HG03378 (cell line): ENCODE results near the gene EIF5.

Experiments
- ATAC-seq: cut with Tn5 transposase; IDR thresholded peaks from one replicate; pipeline ENCODE4 v1.9.1; 2021; ENCODE audit warnings: mild to moderate bottlenecking, moderate library complexity; ENCODE audit not compliant: unreplicated experiment

Gene EIF5

DNA sequence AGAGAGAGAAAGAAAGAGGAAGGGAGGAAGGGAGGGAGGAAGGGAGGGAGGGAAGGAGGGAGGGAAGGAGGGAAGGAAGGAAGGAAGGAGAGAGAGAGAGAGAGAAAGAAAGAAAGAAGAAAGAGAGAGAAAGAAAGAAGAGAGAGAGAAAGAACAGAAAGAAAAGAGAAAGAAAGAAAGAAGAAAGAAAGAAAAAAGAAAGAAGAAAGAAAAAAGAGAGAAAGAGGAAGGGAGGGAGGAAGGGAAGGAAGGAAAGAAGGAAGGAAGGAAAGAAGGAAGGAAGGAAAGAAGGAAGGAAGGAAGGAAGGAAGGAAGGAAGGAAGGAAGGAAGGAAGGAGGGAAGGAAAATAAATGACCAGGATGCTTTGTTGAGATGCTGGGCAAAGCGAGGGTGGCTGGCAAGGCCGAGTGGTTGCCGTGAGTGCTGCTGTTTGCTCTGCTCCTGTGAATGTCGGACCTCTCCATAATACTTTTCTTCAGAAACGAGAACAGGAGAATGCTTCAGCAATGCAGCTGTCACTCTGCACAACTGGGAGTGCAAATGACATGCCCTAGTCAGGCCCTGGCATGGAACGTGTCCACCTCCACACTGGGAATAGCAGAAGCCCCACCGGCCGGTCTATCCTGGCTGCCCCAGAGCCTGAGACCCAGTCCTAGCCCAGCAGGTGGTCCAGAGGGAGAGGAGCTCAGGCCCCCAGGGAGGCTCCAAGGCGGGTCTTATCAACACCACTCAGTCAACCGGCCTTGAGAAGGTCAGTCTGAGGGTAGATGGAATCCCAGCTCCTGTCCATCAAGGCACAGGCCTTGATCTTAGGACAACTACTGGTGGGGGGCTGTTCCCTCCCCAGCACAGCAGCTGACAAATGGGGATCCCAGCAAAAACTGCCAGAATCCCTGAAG lies 25.1 kb upstream of the EIF5 start:
- ATAC-seq = no peak

DNA sequence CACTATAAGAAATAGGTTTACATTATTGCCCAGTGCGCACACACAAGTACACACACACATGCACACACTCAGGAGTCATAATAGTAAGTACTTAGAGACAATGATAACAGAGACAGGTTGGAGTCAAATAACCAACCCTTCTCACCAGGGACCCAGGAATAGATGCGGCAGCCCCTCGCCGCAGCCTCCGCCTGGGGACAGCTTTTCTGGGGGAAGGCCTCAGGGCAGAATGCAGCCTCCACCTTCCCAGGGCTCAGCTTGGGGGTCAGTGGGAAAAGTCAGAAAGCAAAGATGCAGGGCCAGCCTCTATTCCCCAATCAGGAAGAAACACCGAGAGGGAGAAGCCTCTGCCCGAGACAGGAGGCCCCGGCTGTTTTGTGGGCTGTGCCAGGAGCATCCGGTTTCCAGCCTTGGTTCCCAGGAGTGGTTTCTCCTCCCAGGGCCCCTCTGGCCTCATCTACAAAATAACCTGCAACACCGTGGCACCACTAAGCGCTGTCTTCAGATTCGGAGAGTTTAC lies 23.4 kb upstream of the EIF5 start:
- ATAC-seq = no peak

DNA sequence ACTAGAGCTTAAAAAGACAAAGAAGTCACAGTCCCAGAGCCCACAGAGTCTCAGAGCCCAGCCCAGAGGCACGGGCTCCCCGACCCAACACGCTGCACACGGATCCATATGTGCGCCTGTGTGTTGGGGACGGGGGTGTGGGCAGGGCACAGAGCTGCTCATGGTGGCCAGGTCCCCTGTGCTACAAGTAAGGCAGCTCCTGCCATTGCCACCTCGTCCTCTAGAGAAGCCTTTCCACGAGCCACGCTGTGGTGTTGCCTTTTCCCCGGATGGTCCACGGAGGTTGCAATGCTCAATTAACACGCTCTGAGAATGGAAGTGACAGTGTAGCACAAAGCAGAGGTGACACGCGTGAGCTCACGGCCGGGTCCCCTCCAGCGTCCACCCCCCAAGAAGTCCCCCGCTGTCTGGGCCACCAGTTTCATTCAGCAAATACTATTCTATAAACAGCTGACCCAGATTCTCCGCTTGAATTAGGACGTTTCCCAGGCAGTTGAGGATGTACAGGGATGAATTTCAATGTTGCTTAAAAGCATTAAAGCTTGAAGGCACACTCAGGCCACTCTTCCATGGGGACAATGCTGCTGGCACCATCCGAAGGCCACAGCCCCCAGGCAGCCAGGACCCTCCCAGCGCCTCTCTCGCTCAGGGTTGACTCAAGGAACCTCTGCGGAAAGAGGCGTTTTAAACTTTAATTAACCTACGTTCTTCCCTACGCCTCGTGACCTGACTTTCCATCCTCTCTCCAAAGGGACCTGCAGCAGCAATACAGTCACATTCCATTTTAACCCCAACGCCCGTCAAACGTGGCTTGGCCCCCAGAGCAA lies 22.7 kb upstream of the EIF5 start:
- ATAC-seq = no peak

DNA sequence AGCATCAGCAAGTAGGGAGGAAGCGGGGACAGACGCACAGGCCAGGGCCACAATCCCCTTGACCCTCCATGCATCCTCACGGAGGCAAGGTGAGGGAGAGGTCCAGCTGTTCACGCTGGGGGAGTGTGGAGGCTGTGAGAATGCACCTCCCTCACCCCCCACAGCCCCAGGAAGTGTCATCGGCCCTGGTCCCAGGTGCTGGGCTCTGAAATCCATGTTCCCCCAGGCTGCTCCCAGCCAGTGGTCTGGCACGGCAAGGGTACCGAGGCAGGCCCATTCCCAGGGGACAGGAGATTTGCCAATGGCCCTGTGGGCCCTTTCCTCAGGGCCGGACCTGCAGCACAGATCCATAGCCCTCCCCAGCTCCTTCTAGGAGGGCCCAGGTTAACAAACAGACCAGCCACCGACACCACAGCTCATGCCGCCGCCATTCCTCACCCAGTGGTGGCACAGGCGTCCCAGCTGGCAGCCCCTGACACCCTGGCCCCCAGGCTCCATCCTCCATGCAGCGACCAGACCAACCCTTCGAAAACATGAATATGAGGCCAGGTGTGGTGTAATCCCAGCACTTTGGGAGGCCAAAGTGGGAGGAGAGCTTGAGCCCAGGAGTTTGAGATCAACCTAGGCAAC lies 21.9 kb upstream of the EIF5 start:
- no peak for ATAC-seq

DNA sequence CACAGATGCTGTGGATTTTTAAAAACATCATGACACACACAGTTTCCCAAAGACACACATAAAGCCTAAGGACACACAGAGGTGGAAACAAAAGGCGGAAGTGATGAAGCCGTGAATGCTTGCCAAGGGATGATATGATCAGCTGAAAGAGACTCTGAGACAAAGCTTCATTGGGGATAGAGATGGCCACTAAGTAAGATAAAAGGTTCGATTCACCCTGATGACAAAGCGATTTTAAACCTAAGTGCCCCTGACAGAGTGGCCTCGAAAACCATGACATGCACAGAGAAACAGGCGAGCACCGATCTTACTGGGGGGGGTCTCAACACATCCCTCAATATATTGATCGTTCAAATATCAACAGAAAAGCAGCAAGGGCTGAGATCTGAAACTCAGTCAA lies 20.3 kb upstream of the EIF5 start:
- no peak for ATAC-seq

DNA sequence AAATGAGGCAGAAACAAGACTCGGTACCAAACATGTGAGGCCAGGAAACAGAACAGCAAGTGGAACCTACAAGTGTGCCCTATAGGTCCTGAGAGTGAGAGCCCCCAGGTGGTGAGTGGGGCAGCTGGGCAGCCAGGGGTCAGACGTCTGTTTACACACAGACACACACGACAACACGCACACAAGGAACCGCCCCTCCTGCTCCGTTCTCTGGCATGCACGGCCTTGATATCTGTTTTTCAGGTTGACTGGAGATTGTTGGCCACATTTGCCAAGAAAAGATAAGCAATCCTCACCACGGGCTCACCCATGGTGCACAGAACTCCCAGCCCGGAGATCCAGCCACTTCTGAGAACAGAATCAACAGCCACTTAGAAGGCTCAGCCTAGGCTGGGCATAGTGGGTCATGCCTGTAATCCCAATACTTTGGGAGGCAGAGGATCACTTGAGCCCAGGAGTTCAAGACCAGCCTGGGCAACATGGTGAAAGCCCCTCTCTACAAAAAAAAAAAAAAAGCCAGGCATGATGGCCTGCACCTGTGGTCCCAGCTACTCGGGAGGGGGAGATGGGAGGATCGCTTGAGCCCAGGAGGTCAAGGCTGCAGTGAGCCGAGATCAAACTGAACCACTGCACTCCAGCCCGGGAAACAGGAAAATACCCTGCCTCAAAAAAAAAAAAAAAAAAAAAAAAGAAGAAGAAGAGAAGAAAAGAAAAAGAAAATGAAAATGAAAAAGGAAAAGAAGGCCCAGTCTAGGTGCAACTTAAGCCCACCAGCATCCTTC lies 19.4 kb upstream of the EIF5 start:
- ATAC-seq = no peak

DNA sequence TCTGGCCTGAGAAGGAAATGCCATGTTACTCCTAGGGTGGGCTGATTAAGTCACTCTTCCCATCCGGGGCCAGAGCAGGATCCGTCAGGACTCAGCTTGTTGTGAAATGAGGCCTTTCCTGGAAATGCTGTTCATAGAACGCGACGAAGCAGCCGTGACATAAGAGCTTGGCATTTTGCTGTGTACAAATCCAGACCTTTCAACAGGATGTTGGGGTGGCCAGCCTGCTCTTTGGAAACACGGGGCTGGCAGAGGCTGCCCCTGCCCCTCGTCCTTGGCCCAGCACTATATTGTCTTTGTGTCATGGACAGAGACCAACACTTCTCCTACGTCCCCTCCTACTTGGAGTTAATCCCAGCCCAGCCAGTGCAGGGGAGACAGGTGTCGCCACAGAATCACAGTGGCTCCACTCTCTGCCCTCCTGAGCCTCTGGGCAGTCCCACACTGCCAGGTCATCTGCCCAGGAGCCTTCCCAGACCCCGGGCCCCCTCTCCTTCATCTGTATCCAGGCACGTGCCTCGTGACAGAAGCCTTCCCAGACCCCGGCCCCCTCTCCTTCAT lies 18.6 kb upstream of the EIF5 start:
- no peak for ATAC-seq

DNA sequence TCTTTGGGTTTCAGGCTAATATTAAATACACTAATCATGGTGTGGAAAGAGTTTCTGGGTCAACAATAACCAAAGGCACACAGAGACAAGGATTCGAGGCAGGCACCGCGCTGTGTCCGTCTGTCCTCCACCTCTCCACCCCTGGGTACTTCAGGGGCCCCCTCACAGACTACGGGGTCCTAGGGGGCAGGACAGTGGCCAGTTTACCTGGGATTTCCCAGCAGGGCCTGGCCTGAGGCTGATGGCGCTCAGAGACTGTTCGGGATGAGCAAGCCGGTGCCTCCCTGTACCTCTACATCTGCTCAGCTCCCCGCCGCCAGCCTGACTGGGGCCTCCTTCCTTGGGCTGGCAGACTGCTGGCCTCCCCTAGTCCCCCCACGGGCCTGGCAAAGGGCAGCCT lies 18.1 kb upstream of the EIF5 start:
- no peak for ATAC-seq

DNA sequence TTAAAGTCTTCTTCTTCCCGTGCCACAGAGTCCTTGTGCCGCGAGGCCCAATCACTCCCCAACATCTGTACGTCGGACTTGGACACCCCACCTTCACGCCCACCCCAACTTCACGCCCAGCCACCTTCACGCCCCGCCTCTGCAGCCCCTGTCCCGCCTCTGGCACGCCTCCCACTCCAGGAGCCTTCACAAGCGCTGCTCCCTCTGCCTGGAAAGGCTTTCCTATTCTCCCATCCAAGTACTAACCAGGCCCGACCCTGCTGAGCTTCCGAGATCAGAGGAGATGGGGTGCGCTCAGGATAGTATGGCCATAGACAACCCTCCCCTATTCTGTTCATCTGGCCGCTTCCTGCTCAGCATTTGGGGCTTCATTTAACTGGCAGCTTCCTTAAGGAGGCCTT lies 17.3 kb upstream of the EIF5 start:
- ATAC-seq = no peak

DNA sequence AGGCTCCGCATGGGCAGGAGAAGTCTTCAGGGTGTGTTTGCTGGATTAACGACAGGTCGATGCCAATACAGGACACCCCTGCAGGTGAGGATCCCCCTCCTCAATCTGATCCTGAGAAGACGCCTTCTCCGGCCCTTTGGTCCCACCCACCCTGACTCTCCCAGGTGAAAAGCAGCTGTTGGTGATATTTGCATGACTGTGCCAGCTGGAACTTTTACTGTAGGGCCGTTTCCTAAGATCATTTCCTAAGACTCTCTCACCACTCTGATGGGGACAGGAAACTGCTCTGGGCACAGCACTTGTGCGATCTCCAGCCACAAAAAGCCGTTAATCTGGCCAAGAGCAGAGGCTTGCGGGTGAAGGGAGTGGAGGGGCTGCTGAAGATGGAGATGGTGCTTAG lies 16.8 kb upstream of the EIF5 start:
- ATAC-seq = no peak

DNA sequence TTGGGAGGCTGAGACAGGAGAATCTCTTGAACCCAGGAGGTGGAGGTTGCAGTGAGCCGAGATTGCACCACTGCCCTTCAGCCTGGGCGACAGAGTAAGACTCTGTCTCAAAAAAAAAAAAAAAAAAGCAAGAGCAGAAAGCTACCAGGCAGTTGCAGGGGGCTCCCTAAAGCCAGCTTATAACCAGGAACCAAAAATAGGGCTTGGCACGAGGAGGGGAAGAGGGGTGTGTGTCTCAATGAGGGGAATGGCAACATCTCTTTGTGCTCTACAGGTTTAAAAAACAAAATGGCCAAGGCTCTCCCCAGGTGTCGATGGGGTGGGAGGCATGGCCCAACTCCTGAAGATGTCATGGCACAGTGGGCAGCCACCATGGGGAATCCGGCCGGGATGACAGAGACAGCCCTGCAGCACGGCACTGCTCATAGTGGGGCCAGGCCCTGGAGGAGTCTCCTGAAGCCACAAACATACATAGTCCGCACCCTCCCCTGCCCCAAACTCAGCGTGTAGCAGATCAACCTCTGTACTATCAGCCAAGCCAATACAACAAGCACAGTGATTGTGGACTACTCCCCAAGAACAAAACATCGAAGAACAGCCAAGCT lies 16.0 kb upstream of the EIF5 start:
- no peak for ATAC-seq

DNA sequence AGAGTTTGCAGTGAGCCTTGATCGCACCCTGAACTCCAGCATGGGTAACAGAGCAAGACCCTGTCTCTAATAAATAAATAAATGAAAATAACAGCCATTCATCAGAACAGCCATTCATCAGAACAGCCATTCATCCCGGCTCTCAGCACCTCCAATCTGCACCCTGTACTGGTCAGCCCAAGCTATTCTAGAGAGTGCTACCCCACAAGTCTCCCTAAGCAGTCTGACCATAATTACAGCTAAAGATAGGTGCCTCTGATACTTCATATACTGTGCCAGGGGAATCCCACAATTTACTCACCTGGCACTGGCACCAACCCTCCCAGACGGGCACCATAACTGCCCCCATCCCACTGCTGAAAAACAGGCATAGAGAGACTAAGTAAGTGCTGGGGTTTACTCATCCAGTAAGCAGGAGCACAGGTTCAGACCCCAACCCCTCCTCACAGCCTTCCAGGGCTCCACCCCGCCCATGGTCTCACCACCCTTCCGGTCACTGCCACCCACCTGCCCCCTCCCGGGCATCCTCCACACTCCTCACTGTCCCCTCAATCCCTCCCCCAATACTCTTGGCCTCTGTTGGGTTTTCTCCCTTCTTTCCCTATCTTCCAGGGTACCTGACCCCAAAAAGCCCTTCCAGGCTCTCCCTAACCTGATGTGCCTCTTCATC lies 15.2 kb upstream of the EIF5 start:
- ATAC-seq = no peak

DNA sequence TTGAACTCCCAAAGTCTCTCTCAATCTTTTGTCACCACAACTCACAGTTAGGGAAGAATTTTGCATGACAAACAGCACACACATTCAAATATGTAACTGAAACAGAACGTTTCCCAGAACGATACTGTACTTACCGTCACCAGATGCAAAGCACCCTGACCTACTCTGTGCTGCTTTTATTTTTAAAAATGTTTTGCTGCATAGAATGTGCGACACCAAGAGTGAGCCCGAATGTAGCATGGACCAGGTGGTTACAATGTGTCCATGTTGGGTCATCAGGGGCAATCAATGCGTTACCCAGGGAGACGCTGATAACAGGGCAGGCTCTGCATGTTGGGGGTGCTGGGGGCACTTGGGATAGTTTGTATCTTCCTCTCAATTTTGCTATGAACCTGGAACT lies 14.6 kb upstream of the EIF5 start:
- ATAC-seq = no peak

DNA sequence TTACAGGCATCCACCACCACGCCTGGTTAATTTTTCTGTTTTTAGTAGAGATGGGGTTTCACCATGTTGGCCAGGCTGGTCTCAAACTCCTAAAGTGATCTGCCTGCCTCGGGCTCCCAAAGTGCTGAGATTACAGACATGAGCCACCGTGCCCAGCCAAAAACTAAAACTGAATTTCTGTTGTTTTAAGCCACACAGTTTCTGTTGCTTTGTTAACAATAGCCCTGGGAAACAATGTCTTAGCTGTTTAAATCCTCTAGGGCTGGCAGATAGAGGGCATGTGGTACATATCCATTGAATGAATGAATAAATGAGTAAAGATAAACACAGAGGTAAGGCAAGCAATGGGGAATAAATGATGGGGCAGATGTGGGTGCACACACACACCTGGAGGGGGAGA lies 8.0 kb upstream of the EIF5 start:
- no peak for ATAC-seq

DNA sequence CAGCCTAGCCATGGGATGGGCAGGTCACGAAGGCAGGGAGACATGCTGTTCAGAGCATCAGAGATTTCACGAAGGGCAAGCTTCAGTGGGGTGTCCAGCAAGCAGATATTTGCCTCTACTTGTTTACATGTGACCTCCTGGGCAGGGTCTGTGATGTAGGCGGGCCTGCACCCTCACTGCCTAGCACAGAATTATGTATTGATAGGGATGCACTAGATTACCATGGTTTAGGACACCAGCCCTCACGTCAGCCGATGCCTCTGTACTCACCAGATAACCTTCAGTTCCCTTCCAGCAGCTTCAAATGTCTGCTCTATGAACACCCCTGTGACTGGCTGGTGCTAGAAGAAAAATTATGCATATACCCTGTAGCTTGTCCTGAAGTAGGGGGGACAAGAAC lies 5.1 kb upstream of the EIF5 start:
- ATAC-seq = no peak

DNA sequence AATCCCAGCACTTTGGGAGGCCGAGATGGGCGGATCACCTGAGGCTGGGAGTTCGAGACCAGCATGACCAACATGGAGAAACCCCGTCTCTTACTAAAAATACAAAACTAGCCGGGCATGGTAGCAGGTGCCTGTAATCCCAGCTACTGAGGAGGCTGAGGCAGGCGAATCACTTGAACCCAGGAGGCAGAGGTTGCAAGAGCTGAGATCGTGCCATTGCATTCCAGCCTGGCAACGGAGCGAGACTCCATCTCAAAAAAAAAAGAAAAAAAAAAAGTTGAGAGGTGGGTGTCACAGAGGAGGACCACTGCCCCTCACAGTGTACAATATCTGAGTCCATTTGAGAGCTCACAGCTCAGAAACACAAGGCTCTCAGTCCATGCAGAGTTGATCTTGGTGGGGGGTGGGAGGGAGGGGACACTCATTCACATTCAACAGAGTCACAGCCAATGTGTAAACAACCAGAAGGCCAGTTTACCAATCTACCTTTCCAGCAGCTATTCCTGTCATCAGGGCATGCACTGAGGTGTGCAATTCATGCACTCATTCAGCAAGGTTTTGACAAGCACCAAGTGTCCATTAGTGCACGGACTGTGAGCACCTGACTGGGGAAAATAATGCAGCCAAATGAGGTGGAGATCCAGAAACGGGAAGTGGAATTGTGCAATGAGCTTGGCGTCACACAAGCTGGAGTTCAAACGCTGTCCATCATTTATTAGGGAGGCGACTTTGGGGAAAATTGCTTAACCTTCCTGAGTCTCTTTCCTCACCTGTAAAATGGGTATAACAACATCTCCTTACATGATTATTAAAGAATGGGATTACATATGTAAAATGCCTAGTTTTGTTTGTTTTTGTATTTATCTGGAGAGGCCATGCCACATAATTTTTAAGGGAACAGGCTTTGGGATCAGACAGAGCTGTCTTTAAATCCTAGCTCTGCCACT lies 4.4 kb upstream of the EIF5 start:
- ATAC-seq = no peak

DNA sequence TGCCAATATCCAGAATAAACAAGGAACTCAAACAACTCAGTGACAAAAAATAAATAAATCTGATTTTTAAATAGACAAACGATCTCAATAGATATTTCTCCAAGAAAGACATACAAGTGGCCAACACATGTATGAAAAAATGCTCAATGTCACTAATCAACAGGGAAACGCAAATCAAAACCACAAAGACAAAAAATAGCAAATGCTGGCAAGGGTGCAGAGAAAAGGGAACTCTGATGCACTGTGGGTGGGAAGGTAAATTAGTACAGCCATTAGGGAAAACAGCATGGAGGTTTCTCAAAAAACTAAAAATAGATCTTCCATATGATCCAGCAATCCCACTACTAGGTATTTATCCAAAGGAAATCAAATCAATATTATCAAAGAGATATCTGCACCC lies 3.5 kb upstream of the EIF5 start:
- ATAC-seq = no peak

DNA sequence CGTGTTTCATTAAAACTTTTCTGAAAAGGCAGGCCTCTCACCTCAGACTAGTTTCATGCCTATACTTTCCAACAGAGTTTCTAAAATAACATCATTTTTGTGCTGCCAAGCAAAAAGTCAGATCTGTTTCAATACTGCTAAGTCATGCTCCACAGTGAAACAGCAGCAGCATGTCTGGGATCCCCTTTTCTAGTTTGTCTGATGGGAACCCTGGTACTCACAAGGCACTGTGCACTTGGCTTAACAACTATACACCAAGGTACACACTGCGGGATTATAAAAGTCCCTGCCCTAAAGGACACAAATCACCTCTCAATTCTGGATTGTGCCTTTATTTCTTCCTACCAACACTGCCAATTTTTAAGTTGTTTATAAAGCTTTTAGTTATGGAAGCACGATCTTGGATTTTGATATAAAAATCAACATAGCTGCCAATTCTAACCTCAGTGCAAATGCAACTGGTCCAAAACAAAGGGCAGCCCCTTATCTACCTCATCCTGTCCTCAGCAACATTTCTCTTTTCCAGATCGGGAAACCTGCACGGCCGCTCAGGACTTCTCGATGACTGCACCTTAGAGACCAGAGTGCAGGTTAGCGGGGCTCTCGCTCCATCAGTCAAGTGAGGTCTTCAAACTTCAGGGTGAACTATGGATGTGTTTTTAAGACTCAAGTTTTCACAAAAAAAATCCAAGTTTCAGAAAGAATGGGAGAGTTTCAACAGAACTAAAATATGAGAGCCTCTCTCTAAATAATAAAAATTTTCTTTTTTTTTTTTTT lies 1.7 kb upstream of the EIF5 start:
- ATAC-seq = no peak
